IPS-18a (cell line): Measurements from ENCODE around the gene PRADC1.

ENCODE experiments used
- H3K27ac ChIP-seq: one replicate; pipeline ENCODE4 v1.5.1; 2013; ENCODE audit warnings: low read length
- H3K27me3 ChIP-seq: one replicate; pipeline ENCODE4 v1.6.1; 2013; ENCODE audit warnings: mild to moderate bottlenecking, low read length; ENCODE audit not compliant: control insufficient read depth, insufficient read depth
- H3K36me3 ChIP-seq: one replicate; pipeline ENCODE4 v1.6.1; 2013; ENCODE audit warnings: low read depth, low read length; ENCODE audit not compliant: control insufficient read depth
- H3K4me1 ChIP-seq: one replicate; pipeline ENCODE4 v1.6.1; 2013; ENCODE audit warnings: low read depth, low read length; ENCODE audit not compliant: control insufficient read depth
- H3K4me3 ChIP-seq: one replicate; pipeline ENCODE4 v1.5.1; 2013; ENCODE audit warnings: low read length
- H3K9ac ChIP-seq: one replicate; pipeline ENCODE4 v1.6.1; 2013; ENCODE audit warnings: mild to moderate bottlenecking, low read length, moderate library complexity
- H3K9me3 ChIP-seq: one replicate; pipeline ENCODE4 v1.6.1; 2013; ENCODE audit warnings: low read depth, low read length; ENCODE audit not compliant: control insufficient read depth

The PRADC1 gene

DNA sequence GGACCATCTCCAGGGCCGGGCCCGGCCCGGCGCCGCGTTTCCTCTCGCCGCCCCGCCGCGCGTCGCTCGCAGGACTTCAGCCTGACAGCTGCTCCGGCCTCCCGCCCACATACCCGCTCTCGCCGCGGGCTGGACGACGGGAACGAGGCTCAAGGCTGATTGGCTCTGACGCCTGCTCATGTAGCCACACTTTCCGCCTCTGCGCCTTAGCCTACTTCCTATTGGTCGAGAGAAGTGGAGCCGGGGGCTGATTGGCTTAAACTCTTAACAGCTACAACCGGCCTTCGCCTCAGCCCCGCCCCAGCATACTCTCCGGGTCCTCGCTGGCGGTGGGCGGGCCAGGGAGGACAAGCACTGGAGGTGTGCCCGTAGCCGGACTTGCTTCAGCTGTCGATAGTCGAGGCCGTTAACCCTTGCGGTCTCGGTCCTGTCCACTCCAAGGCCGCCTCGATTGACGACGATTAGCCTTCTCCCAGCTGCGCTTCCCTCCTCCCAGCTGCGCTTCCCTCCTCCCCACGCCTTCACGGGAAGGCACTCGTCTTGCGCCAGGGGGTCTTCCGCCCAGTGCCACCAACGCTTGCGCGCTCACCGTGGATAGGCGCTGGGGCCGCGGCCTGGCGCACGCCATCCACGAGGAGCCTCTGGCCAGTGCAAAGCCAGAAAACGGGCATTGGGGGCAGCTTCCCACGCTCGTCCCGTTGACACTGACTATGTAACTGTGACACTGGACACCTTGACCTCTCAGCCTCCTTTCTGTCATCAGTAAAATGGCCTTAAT lies at the start of gene PRADC1:
TSS of gene PRADC1 (minus strand) at position 86 of the 778 bp plus-strand sequence. CDS start at position 7, 79 bp downstream.
- peaks cover 2% of the 10 kb centered on the region for H3K36me3 ChIP-seq
- no peaks in the 10 kb centered on the region for H3K27me3 ChIP-seq
- H3K27ac ChIP-seq, result no peak within 1 kb of the TSS
- peak within 1 kb of the TSS; percentile 99 for H3K4me3 ChIP-seq
- no peaks in the 10 kb centered on the region for H3K9me3 ChIP-seq
- H3K9ac ChIP-seq, result peak within 1 kb of the TSS; percentile 97
- H3K4me1 ChIP-seq, result peaks cover 13% of the 10 kb centered on the region

DNA sequence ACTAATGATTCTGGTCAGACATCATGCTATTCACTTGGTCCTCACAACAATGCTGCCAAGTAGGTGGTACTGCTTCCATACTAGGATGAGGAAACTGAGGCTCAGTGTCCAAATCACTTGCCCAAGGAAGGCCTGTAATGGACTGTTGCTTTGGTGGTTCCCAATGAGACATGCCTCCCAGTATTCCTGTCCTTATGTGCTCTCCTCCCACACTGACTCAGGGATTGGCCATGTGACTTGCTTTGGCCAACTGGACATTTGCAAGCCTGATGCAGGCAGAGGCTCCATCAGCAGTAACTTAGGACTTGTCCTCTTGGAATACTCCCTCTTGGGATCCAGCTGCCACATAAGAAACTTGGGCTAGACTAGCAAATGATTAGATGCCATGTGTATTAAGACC lies 48.2 kb upstream of the PRADC1 start:
- no peak overlapping the region for H3K27ac ChIP-seq
- H3K36me3 ChIP-seq, result no peaks in the 10 kb centered on the region
- H3K4me3 ChIP-seq, result no peak overlapping the region
- peaks cover 12% of the 10 kb centered on the region for H3K4me1 ChIP-seq
- no peak overlapping the region for H3K9ac ChIP-seq
- no peaks in the 10 kb centered on the region for H3K9me3 ChIP-seq
- peaks cover 25% of the 10 kb centered on the region for H3K27me3 ChIP-seq

- Histone ChIP-seq H3K9ac (no peak overlapping the region), H3K27me3 (peaks cover 12% of the 10 kb centered on the region), H3K4me1 (peaks cover 7% of the 10 kb centered on the region), H3K9me3 (no peaks in the 10 kb centered on the region), H3K4me3 (no peak overlapping the region), H3K27ac (no peak overlapping the region), H3K36me3 (no peaks in the 10 kb centered on the region)
These were observed 46.8 kb upstream of the PRADC1 start for GRCh38 chr2:73279852-73280251.

DNA sequence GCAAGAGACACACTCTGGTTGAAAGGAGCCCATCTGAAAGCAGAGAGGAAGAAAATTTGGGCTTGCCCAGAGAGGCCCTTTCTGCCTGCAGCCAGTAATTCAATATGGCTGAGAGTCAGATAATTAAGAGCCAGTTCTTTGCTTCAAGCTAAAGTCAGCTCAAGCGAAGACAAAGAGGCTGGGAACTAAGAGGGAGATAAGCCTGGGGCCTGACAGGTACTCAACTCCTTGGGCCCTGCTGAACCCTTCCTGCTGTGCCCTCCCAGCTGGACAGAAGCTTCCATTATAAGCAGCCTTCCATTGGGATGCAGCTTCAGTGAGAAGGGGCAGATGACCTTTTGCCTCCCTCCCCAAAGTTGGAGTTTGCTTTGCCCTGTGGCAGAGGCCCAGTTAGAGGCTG lies 39.2 kb upstream of the PRADC1 start:
- H3K27ac ChIP-seq, result no peak overlapping the region
- peaks cover 38% of the 10 kb centered on the region for H3K27me3 ChIP-seq
- no peak overlapping the region for H3K4me3 ChIP-seq
- no peak overlapping the region for H3K9ac ChIP-seq
- H3K36me3 ChIP-seq, result no peaks in the 10 kb centered on the region
- H3K9me3 ChIP-seq, result no peaks in the 10 kb centered on the region
- H3K4me1 ChIP-seq, result peaks cover 4% of the 10 kb centered on the region

- H3K36me3 ChIP-seq, result no peaks in the 10 kb centered on the region
- H3K4me1 ChIP-seq, result peaks cover 4% of the 10 kb centered on the region
- H3K27ac ChIP-seq, result no peak overlapping the region
- H3K9ac ChIP-seq, result no peak overlapping the region
- H3K9me3 ChIP-seq, result no peaks in the 10 kb centered on the region
- H3K4me3 ChIP-seq, result peak overlapping the region; percentile 42
- peaks cover 42% of the 10 kb centered on the region for H3K27me3 ChIP-seq
These were observed 36.8 kb upstream of the PRADC1 start for GRCh38 chr2:73269686-73270465.

DNA sequence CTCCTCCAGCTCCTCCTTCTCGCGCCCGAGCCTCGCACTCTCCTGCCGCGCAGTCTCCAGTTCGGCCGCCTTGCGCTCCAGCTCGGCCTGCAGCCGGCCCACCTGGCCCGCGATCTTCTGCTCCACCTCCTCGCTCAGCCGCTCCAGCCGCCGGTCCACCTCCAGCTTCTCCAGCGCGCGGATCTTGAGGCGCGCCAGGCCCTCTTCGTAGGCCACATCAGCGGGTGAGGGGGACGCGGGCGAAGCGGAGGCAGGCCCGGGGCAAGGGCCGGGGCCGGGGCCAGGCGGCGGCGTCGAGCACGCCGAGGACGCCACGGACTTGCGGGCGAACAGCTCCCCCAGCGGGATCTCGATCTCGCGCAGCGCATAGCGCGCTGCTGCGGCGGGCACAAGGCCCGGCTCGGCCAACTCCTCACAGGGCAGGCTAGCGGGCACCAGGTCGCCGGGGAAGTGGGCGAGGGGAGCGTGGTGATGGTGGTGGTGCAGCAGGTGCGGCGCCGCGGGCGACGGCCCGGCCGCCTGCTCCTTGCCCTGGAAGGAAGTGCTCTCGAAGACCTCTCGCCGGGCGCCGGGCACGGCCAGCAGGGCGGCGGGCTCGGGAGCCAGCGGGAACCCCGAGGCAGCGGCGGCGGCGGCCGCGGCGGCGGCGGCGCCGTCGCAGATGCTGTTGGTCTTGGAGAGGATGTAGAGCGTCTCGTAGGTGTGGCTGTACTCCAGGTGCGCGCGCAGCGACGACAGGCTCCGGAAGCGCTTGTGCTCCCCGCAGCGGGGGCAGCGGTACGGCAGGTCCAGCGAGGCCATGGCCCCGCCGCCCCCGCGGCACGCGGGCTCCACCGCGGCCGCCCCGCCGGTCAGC lies 36.0 kb upstream of the PRADC1 start:
- Histone ChIP-seq H3K9ac (no peak overlapping the region), H3K27ac (no peak overlapping the region), H3K9me3 (no peaks in the 10 kb centered on the region), H3K27me3 (peaks cover 42% of the 10 kb centered on the region), H3K4me3 (peak overlapping the region; percentile 42), H3K4me1 (peaks cover 4% of the 10 kb centered on the region), H3K36me3 (no peaks in the 10 kb centered on the region)

DNA sequence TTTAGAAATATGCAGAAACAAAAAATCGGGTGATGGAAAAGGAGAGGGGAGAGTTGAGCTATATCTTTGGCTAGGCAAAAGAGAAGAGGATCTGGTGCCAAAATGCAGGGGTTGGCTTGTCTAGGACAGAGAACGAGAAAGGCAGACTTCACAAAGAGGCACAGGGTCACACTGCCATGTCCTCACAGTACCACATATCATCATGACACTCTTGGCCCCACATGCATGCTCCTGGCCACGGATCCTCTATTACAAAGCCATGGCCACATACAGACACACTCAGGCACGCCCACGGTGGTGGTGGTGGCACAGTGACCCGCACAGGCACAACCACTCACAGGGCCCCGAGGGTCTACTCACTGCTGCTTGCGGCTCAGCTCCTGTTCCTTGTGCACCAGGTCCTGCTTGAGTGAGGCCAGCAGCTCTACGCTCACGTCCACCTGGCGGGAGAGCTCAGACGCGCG lies 35.4 kb upstream of the PRADC1 start:
- H3K27me3 ChIP-seq, result peaks cover 42% of the 10 kb centered on the region
- no peak overlapping the region for H3K27ac ChIP-seq
- no peak overlapping the region for H3K9ac ChIP-seq
- H3K9me3 ChIP-seq, result no peaks in the 10 kb centered on the region
- peak overlapping the region; percentile 42 for H3K4me3 ChIP-seq
- no peaks in the 10 kb centered on the region for H3K36me3 ChIP-seq
- H3K4me1 ChIP-seq, result peaks cover 4% of the 10 kb centered on the region

GRCh38 chr2:73267008-73267407 lies 34.0 kb upstream of the PRADC1 start:
- H3K27me3 ChIP-seq, result peaks cover 42% of the 10 kb centered on the region
- H3K9me3 ChIP-seq, result no peaks in the 10 kb centered on the region
- no peaks in the 10 kb centered on the region for H3K36me3 ChIP-seq
- H3K9ac ChIP-seq, result no peak overlapping the region
- no peak overlapping the region for H3K4me3 ChIP-seq
- H3K27ac ChIP-seq, result no peak overlapping the region
- peaks cover 4% of the 10 kb centered on the region for H3K4me1 ChIP-seq

DNA sequence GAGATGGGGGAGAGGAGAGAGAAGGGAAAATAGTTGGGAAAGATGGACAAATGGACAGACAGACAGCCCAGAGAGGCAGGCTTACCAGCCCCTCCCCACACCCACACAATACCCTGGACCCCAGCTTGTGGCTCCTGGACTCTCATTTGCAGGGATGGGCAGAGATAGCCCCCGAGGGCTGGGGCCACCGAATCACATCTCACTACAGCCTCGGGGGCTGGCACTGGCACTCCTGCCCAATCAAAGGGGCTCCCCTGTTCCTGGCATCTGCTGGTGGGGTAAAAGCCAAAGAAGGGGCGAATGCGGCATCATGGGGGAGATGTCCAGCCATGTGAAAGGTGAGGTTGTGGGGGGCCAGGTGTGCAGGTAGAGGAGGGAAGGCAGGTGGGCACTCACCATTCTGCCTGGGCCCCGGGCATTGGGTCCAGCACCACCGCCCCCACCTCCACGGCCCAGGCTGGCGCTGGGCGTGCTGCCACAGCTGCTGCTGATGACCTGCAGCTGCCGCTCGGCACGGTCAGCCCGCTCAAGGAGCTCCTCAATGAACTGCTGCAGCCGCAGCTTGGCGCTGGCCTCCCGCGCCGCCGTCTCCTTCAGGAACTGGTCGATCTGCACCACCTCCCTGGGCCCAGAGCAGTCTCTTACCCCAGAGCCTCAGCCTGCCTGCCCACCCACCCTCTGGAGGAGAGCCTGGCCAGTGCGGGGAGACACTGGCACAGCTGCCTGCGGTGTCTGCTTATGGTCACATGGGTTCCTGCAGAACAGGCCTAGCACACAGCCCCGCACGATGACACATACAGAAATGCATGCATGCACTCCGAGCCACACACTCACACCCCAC lies 33.2 kb upstream of the PRADC1 start:
- Histone ChIP-seq H3K36me3 (no peaks in the 10 kb centered on the region), H3K4me3 (no peak overlapping the region), H3K4me1 (peaks cover 4% of the 10 kb centered on the region)

GRCh38 chr2:73265298-73266060 lies 32.4 kb upstream of the PRADC1 start:
- Histone ChIP-seq H3K27me3 (peaks cover 33% of the 10 kb centered on the region), H3K9me3 (no peaks in the 10 kb centered on the region), H3K9ac (no peak overlapping the region), H3K27ac (no peak overlapping the region), H3K4me1 (peaks cover 4% of the 10 kb centered on the region), H3K4me3 (no peak overlapping the region), H3K36me3 (no peaks in the 10 kb centered on the region)

More for the DNA sequence above, 33.2 kb upstream of the PRADC1 start:
- no peak overlapping the region for H3K27ac ChIP-seq
- H3K9me3 ChIP-seq, result no peaks in the 10 kb centered on the region
- no peak overlapping the region for H3K9ac ChIP-seq
- H3K27me3 ChIP-seq, result peaks cover 41% of the 10 kb centered on the region
